Central memory CD8-positive, alpha-beta T cell (primary cell): ENCODE data around the gene EOMES.
A peak's percentile ranks its signal among the peaks of the same experiment; 100 is the strongest.

Experiments
- ATAC-seq: fragments of 150-1000 bp; cut with Tn5 transposase; replicated peaks from 2 replicates; pipeline ENCODE4 v1.10.0; 2022; ENCODE audit warnings: mild to moderate bottlenecking, moderate FRiP score, moderate number of reproducible peaks; ENCODE audit not compliant: poor library complexity, severe bottlenecking; ENCODE audit errors: extremely low read depth
- DNase-seq, 2 donors: peaks; one replicate each; pipeline ENCODE4 v3.0.0; 2021; ENCODE audit warnings: low spot score in 2 of 2
- H3K27ac Mint-ChIP-seq: one replicate; pipeline ENCODE4 v1.8.0; 2022; ENCODE audit warnings: low read depth, mild to moderate bottlenecking, moderate library complexity, mixed read lengths
- H3K27me3 Mint-ChIP-seq: one replicate; pipeline ENCODE4 v1.8.0; 2022; ENCODE audit warnings: mixed read lengths
- H3K36me3 Mint-ChIP-seq: one replicate; pipeline ENCODE4 v1.8.0; 2022; ENCODE audit warnings: mild to moderate bottlenecking, moderate library complexity, mixed read lengths; ENCODE audit not compliant: insufficient read depth
- H3K4me1 Mint-ChIP-seq: one replicate; pipeline ENCODE4 v1.8.0; 2022; ENCODE audit warnings: mixed read lengths
- H3K4me3 Mint-ChIP-seq: one replicate; pipeline ENCODE4 v1.8.0; 2022; ENCODE audit warnings: mild to moderate bottlenecking, moderate library complexity, mixed read lengths
- H3K9me3 Mint-ChIP-seq: one replicate; pipeline ENCODE4 v1.8.0; 2022; ENCODE audit warnings: mixed read lengths

EOMES gene

DNA sequence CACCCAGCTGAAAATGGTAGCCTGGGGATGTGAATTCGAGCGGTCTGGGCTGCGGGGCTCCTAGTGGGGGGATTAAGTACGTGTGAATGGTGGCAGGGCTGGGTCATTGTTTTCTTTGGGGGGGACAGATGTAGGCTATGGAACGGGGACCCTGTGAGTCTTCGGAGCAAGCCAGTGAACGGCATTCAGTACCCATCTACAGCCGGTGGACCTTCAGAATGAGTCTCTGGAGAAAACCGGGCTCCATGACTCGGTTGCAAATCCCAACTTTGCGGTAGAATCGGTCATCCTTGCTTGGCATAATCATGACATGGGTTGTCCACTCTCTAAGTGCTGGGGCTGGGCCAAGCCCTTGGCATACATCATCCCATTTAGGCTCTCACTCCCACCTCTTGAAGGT is 7.2 kb upstream of the EOMES start:
- Mint-ChIP-seq H3K27ac (no peak overlapping the region), H3K4me1 (peaks cover 38% of the 10 kb centered on the region), H3K4me3 (peak overlapping the region; percentile 76), H3K27me3 (peaks cover 60% of the 10 kb centered on the region), H3K36me3 (peaks cover 2% of the 10 kb centered on the region), H3K9me3 (no peaks in the 10 kb centered on the region)
- ATAC-seq (no peak), DNase-seq (no peak)

DNA sequence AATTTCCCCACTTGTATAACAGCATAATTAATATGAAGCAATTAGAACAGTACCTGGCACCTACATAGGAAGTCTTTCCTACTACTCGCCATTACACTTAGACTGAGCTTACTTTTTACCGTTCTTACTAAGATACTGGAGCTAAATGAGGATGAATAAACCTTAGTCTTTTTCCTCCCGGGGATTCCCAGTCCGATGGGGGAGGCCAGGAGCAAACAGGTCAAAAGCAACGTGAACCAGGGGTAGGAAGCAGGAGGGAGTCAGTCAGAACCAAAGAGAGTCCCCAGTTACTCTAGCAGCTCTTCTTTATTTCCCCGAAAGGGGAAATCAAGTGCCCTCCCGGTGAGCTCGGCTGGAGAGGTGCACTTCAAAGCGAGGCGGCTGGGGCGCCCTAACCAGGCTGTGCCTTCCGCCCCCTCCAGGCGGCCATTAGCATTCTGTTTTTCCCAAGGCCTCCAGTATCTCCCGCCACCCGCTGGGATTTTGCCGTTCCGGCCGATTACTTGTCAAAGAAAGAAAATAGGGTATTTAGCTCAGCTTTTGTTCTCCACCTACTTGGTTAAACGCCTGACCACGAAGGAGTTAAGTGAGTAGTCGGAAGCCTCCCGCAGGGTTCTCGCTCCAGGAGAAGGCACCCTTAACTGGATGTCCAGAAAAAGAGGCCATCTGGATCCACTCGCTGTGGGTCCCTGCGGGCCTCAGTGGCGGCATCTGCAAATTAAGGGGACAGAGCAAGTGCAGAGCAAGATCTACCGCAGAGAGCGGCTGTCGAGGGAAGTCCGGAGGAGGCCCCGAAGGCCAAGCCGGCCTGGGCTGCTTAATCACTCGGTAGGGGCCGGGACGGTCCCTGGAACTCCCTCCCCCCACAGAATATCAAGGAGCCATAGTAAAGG is 6.3 kb upstream of the EOMES start:
- Mint-ChIP-seq H3K4me1 (peaks cover 46% of the 10 kb centered on the region), H3K27me3 (peaks cover 69% of the 10 kb centered on the region), H3K4me3 (peak overlapping the region; percentile 50), H3K27ac (no peak overlapping the region), H3K36me3 (peaks cover 8% of the 10 kb centered on the region), H3K9me3 (no peaks in the 10 kb centered on the region)
- ATAC-seq, result no peak
- no peak for DNase-seq

DNA sequence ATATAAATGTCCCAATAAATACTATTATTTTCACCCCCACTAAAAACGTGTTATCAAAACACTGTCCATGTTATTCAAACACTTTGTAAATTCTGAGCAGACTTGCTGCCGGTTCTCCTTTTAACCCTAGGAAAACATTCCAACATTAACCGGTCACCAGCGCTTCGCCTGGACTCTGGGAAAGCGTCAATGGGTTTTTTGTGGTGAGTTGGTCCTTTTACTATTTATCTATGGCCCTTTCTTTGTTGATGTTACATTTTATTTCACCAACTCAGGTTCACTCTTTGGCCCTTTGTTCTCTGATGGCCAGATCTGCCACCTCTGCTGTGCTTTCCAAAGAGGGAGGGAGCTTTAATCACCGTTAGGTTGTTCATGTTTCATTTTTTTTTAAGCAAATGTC is 4.1 kb upstream of the EOMES start:
- Mint-ChIP-seq H3K9me3 (no peaks in the 10 kb centered on the region), H3K36me3 (peaks cover 19% of the 10 kb centered on the region), H3K27me3 (peaks cover 69% of the 10 kb centered on the region), H3K27ac (no peak overlapping the region), H3K4me1 (peaks cover 55% of the 10 kb centered on the region), H3K4me3 (no peak overlapping the region)
- no peak for DNase-seq
- ATAC-seq, result no peak

DNA sequence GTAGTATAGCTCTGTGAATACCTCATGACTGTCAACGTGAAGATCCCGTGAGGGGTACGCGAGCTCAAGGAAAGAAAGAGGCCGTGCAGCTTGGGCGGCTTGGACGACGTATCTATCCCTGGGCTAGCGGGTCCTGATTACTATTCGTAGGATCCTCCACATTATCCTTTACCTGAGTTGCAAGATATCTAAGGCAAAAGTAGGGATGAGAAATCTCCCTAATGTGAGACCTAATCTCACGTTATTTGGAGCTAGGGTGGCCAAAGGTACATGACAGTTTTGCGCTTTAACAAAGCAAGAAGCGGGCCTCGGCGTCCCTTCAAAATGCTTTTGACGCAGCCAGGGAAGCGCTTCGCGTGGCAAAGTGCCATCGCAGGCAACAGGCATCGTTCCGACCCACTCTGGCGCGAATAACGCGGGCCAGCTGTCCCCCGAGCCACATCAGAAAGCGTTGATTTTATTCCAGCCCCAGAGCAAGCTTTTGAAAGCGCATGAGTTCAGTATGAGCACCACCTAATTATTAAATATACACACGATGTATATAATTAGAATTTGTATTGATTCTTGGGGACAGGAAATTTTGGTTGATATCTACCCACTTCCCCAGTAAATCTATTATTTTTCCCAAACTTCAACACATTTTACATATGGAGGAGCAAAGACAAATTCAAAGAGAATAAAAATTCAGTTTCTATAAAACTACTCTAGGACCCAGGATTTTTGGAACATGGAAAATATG is 2.5 kb upstream of the EOMES start:
- ATAC-seq, result no peak
- H3K9me3 Mint-ChIP-seq, result no peaks in the 10 kb centered on the region
- peak overlapping the region; percentile 98 for H3K27ac Mint-ChIP-seq
- peak overlapping the region; percentile 98 for H3K4me3 Mint-ChIP-seq
- H3K36me3 Mint-ChIP-seq, result peaks cover 35% of the 10 kb centered on the region
- no peak for DNase-seq
- H3K4me1 Mint-ChIP-seq, result peaks cover 44% of the 10 kb centered on the region
- peaks cover 53% of the 10 kb centered on the region for H3K27me3 Mint-ChIP-seq

DNA sequence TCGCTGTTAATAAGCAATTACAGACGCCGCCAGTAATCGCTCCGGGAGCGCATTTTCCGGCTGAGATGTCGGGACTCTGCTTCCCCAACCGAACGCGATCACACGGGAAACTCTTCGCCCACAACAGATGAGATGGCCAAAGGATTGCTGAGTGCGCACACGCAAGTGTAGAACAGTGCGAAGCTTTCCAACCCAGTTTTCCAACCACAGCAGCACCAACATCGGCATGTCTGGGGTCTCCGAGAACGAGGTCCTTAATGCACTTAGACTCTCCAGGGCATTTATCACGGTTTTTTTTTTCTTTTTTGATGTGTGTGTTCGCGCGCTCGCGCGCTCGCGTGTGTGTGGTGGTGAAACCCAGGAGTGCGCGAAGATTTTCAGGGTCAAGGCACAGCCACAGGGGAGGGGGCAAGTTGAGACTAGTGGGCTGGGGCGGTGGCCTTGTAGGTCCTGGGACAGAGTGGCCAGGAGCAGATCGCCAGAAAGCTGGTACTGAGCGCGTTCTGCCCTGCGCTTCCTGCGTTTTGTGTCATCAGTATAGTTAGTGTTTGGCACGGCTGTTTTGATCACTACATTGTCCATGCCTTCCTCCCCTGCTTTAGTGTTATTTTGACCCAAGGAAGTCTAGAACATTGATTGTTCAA is 1.8 kb upstream of the EOMES start:
- H3K4me1 Mint-ChIP-seq, result peaks cover 44% of the 10 kb centered on the region
- peak overlapping the region; percentile 98 for H3K27ac Mint-ChIP-seq
- DNase-seq, result no peak
- H3K4me3 Mint-ChIP-seq, result peak overlapping the region; percentile 98
- H3K27me3 Mint-ChIP-seq, result peaks cover 46% of the 10 kb centered on the region
- ATAC-seq, result no peak
- H3K36me3 Mint-ChIP-seq, result peaks cover 39% of the 10 kb centered on the region
- H3K9me3 Mint-ChIP-seq, result no peaks in the 10 kb centered on the region

DNA sequence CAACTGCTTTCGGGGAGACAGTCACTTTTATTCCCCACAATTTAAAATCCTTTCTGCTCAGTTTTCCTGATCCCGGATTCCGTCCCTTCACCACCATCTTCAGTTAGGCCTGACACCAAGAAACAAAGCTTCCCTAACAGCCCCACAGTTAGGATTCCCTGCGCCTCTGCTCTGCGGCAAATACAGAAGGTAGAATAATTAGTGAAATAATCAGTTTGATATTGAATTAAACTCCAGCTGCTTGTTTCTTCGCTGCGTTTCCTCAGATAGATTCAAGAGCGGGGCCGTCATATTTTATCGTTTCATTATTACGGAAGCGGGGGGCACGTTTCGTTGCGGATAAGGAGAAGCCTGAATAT is 1.3 kb upstream of the EOMES start:
- peaks cover 44% of the 10 kb centered on the region for H3K4me1 Mint-ChIP-seq
- H3K27ac Mint-ChIP-seq, result peak overlapping the region; percentile 98
- H3K9me3 Mint-ChIP-seq, result no peaks in the 10 kb centered on the region
- ATAC-seq (no peak), DNase-seq (no peak)
- peaks cover 41% of the 10 kb centered on the region for H3K27me3 Mint-ChIP-seq
- peak overlapping the region; percentile 98 for H3K4me3 Mint-ChIP-seq
- peaks cover 44% of the 10 kb centered on the region for H3K36me3 Mint-ChIP-seq

DNA sequence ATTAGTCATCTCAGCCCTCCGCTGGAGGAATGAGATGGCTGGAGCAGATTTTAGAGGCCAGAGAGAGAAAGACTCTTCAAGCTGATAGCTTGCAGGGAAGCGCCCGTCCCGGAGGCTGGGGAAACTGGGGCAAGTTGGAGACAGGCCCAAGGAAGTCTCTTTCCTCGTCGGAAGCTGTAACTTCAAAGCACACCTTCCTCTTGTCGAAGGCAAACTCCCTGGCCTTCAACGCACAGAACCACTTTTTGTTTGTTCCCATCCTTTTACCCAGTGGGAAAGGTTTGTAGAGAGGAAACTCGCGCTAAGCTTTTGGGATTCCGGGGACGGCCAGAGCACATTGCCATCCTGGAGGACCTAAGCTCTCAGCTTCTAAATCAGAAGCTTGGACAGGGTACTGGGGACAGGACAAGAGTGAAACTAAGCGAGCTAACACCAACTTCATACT is 900 bp upstream of the EOMES start:
- no peak for DNase-seq
- peak overlapping the region; percentile 98 for H3K27ac Mint-ChIP-seq
- H3K4me3 Mint-ChIP-seq, result peak overlapping the region; percentile 98
- H3K36me3 Mint-ChIP-seq, result peaks cover 49% of the 10 kb centered on the region
- no peak for ATAC-seq
- H3K4me1 Mint-ChIP-seq, result peaks cover 43% of the 10 kb centered on the region
- H3K27me3 Mint-ChIP-seq, result peaks cover 37% of the 10 kb centered on the region
- H3K9me3 Mint-ChIP-seq, result no peaks in the 10 kb centered on the region

DNA sequence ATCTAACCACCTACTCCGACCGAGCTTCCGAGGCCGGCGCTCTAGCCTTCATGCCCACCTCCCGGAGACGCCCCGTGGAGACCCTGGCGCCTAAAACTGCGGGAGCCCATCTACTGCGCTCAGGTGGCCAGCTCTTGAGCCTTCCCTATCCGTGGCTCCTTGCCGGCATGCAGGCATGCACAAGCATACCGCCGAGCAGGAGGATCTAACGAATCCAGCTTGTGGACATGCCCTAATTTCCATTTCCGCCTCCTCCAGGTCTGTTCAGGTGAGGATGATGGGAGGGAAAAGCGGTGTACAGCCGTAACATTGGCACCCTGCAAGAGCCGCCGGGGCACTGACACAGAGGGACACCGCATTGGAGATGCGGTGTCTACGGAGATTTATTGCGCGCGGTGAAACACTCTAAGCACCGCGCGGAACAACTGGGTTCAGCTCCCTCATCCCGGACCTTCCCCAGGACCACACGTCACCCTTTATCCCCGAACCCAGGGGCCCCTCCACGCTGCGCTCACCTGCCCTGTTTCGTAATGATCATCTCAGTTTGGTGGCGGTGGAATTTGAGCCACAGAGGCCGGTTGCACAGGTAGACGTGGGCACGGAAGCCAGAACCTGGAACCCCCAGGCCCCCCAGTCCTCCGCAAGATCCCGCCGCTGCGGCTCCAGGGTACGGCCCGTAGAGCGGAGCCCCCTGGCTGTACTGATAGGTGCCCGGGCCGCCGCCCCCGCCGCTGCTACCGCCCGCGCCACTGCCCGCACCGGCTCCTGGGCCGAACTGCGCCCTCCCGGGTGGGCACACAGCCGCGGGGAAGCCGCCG is 1.0 kb downstream of the EOMES start:
- H3K36me3 Mint-ChIP-seq, result peaks cover 68% of the 10 kb centered on the region
- peak overlapping the region; percentile 98 for H3K27ac Mint-ChIP-seq
- DNase-seq (no peak), ATAC-seq (no peak)
- H3K4me3 Mint-ChIP-seq, result peak overlapping the region; percentile 98
- peaks cover 56% of the 10 kb centered on the region for H3K4me1 Mint-ChIP-seq
- H3K9me3 Mint-ChIP-seq, result no peaks in the 10 kb centered on the region
- H3K27me3 Mint-ChIP-seq, result peaks cover 18% of the 10 kb centered on the region

DNA sequence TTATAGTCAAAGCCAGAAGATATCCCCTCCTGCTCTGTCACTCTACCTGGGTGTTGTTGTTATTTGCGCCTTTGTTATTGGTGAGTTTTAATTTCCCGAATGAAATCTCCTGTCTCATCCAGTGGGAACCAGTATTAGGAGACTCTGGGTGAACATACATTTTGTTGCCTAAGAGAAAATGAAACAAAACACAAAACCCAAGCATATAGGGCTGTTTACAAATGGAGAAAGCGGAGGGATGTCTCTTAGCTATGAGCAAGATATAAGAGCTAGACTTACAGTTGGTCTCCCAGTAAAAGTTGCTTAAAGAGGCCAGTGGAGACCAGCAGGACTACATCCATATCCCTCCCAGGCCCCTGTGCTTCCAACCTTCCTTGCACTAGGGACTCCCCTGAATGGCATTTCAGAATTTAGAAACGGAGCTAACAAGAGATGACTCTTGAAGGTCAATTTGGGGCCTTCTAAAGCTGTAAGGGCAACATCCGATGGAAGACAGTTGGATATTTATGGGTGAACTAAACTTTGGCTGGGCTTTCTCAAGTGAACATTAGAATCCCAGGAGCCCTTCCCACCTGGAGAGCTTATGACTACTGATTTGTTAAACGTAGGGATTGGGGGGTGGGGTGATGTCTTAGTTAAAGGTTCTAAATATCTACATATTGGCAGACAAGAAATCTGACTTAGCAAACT is 2.7 kb downstream of the EOMES start:
- Mint-ChIP-seq H3K9me3 (no peaks in the 10 kb centered on the region), H3K4me3 (peak overlapping the region; percentile 98), H3K36me3 (peaks cover 80% of the 10 kb centered on the region), H3K27ac (peak overlapping the region; percentile 98), H3K4me1 (peaks cover 70% of the 10 kb centered on the region), H3K27me3 (peaks cover 11% of the 10 kb centered on the region)
- DNase-seq (no peak), ATAC-seq (no peak)

DNA sequence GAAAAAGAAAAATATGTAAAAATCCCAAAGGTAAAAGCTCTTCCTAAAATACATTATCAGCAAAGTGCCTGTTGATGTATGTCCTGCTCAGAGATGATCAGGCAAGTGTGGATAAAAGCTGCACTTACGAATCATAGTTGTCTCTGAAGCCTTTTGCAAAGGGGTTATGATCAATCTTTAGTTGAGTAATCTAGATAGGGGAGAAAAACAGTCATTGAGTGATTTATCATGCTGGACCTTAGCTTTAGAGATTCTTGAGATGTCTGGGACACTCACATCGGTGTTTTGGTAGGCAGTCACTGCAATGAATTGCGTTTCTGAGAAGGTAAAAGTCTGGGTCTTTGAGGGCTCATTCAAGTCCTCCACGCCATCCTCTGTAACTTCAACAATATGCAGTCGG is 3.7 kb downstream of the EOMES start:
- H3K36me3 Mint-ChIP-seq, result peaks cover 82% of the 10 kb centered on the region
- peaks cover 73% of the 10 kb centered on the region for H3K4me1 Mint-ChIP-seq
- DNase-seq, result no peak
- no peak for ATAC-seq
- H3K27me3 Mint-ChIP-seq, result peaks cover under 1% of the 10 kb centered on the region
- peak overlapping the region; percentile 98 for H3K27ac Mint-ChIP-seq
- no peaks in the 10 kb centered on the region for H3K9me3 Mint-ChIP-seq
- peak overlapping the region; percentile 98 for H3K4me3 Mint-ChIP-seq

DNA sequence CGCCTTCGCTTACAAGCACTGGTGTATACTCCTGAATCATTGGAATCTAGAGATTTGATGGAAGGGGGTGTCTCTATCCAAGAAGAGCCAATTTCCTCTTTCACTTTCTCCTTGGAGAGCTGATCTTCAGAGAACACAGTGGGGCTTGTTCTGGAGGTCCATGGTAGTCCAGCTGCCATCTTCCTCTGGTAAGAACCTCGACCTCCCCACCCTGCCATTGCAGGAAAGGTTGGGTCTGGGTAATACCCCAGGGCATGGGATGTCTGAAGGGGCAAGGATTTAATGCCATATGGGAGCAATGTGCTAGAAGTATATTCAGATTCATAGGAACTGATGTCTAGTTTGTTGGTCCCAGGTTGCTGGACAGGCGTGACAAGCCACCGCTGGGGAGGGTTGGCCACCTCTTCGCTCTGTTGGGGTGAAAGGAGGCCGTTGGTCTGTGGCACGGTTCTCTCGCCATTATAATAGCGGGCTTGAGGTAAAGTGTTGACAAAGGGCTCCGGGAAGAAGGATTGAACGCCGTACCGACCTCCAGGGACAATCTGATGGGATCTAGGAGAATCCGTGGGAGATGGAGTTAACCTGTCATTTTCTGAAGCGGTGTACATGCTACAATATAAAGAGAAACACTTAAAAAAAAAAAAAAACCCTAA is 4.8 kb downstream of the EOMES start:
- Mint-ChIP-seq H3K9me3 (no peaks in the 10 kb centered on the region), H3K4me1 (peaks cover 70% of the 10 kb centered on the region), H3K27ac (peak overlapping the region; percentile 98), H3K27me3 (no peaks in the 10 kb centered on the region), H3K36me3 (peaks cover 87% of the 10 kb centered on the region), H3K4me3 (peak overlapping the region; percentile 98)
- no peak for DNase-seq
- ATAC-seq, result no peak
